ENCODE results near the gene THRB.

Gene THRB

DNA sequence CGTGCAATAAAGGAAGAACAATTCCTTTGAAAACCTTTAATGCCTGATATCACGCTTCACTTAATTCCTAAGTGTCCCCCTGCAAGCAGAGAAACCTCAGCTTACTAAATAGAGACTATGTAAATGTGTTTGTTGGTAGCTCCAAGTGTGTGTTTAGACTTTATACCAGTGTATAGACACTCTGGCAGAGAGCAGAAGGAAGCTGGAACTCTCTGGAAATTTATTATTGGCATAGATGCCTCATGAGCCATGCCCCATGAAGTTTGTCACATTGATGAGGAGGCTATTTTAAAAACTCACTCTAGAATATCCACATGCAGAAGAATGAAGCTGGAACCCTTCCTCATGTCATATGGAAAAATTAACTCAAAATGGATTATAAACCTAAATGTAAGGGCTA is 99.9 kb downstream of the THRB start:
- Histone ChIP-seq H3K4me2 (ENCODE audit: low read depth, low read length, poor library complexity, severe bottlenecking) (no peak overlapping the region), H4K20me1 (ENCODE audit: low read depth, low read length) (no peaks in the 10 kb centered on the region), H2AFZ (ENCODE audit: low read depth, low read length, severe bottlenecking) (no peak overlapping the region), H3K9me3 (ENCODE audit: insufficient read depth, low read length) (no peaks in the 10 kb centered on the region), H3K9me2 (replicated peaks; ENCODE audit: insufficient read depth, low read length) (no peaks in the 10 kb centered on the region), H3K27me3 (ENCODE audit: low read length) (no peaks in the 10 kb centered on the region), H3F3A (ENCODE audit: insufficient read depth) (no peaks in the 10 kb centered on the region), H3K27ac (ENCODE audit: low read depth, low read length) (no peak overlapping the region), H3K36me3 (ENCODE audit: low read length) (no peaks in the 10 kb centered on the region), H3K4me3 (ENCODE audit: insufficient read depth, low read length, poor library complexity, severe bottlenecking) (no peak overlapping the region), H3K9ac (ENCODE audit: low read length) (no peak overlapping the region), H3K79me2 (ENCODE audit: insufficient read depth, low read length) (no peaks in the 10 kb centered on the region)
- TF ChIP-seq, protein P1, sequence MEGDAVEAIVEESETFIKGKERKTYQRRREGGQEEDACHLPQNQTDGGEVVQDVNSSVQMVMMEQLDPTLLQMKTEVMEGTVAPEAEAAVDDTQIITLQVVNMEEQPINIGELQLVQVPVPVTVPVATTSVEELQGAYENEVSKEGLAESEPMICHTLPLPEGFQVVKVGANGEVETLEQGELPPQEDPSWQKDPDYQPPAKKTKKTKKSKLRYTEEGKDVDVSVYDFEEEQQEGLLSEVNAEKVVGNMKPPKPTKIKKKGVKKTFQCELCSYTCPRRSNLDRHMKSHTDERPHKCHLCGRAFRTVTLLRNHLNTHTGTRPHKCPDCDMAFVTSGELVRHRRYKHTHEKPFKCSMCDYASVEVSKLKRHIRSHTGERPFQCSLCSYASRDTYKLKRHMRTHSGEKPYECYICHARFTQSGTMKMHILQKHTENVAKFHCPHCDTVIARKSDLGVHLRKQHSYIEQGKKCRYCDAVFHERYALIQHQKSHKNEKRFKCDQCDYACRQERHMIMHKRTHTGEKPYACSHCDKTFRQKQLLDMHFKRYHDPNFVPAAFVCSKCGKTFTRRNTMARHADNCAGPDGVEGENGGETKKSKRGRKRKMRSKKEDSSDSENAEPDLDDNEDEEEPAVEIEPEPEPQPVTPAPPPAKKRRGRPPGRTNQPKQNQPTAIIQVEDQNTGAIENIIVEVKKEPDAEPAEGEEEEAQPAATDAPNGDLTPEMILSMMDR (IDR thresholded peaks at IDR 0.05; ENCODE audit: insufficient read depth, low read length, poor library complexity, severe bottlenecking) = no peak
- TF ChIP-seq EZH2phosphoT487 (conservative IDR thresholded peaks at IDR 0.05; ENCODE audit: low read length) = no peak

DNA sequence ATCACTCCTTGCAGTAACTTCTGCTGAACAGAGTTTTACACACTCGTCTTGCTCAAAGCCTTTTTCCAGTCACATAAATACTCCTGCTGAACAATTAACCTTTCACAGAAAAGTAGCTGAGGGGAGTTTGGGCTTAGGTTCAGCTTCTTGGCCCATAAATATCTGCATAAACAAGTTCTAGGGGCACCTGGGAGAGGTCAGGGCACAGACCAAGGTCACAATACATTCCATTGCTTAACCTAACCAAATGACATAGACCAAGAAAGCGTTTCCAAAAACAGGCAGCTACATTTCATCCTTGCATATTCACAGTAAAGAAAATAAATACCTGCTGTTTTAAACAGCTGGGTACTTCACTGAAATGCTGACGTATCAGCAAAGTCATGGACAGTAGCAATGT is 101.3 kb downstream of the THRB start:
- Histone ChIP-seq H3K9ac (ENCODE audit: low read length) (no peak overlapping the region), H2AFZ (ENCODE audit: low read depth, low read length, severe bottlenecking) (no peak overlapping the region), H3K9me3 (ENCODE audit: insufficient read depth, low read length) (no peaks in the 10 kb centered on the region), H3K4me3 (ENCODE audit: insufficient read depth, low read length, poor library complexity, severe bottlenecking) (no peak overlapping the region), H3K27ac (ENCODE audit: low read depth, low read length) (no peak overlapping the region), H3K36me3 (ENCODE audit: low read length) (no peaks in the 10 kb centered on the region), H3K27me3 (ENCODE audit: low read length) (no peaks in the 10 kb centered on the region), H3F3A (ENCODE audit: insufficient read depth) (no peaks in the 10 kb centered on the region), H3K9me2 (replicated peaks; ENCODE audit: insufficient read depth, low read length) (no peaks in the 10 kb centered on the region), H3K4me2 (ENCODE audit: low read depth, low read length, poor library complexity, severe bottlenecking) (no peak overlapping the region), H3K79me2 (ENCODE audit: insufficient read depth, low read length) (no peaks in the 10 kb centered on the region), H4K20me1 (ENCODE audit: low read depth, low read length) (no peaks in the 10 kb centered on the region)
- TF ChIP-seq, protein P1 (IDR thresholded peaks at IDR 0.05; ENCODE audit: insufficient read depth, low read length, poor library complexity, severe bottlenecking) = no peak
- no peak for TF ChIP-seq EZH2phosphoT487 (conservative IDR thresholded peaks at IDR 0.05; ENCODE audit: low read length)

- Histone ChIP-seq H3K4me3 (ENCODE audit: insufficient read depth, low read length, poor library complexity, severe bottlenecking) (no peak overlapping the region), H3K79me2 (ENCODE audit: insufficient read depth, low read length) (no peaks in the 10 kb centered on the region), H3F3A (ENCODE audit: insufficient read depth) (no peaks in the 10 kb centered on the region), H3K4me2 (ENCODE audit: low read depth, low read length, poor library complexity, severe bottlenecking) (no peak overlapping the region), H3K9me3 (ENCODE audit: insufficient read depth, low read length) (no peaks in the 10 kb centered on the region), H3K27me3 (ENCODE audit: low read length) (no peaks in the 10 kb centered on the region), H3K36me3 (ENCODE audit: low read length) (no peaks in the 10 kb centered on the region), H3K27ac (ENCODE audit: low read depth, low read length) (no peak overlapping the region), H3K9me2 (replicated peaks; ENCODE audit: insufficient read depth, low read length) (no peaks in the 10 kb centered on the region), H3K9ac (ENCODE audit: low read length) (no peak overlapping the region), H2AFZ (ENCODE audit: low read depth, low read length, severe bottlenecking) (no peak overlapping the region), H4K20me1 (ENCODE audit: low read depth, low read length) (no peaks in the 10 kb centered on the region)
- TF ChIP-seq, protein P1 (IDR thresholded peaks at IDR 0.05; ENCODE audit: insufficient read depth, low read length, poor library complexity, severe bottlenecking) = no peak
- TF ChIP-seq EZH2phosphoT487 (conservative IDR thresholded peaks at IDR 0.05; ENCODE audit: low read length) = no peak
Observed at GRCh38 chr3:24390169-24391130, 104.2 kb downstream of the THRB start.

All from SU-DHL-6 (cell line).